Neural crest cell (in vitro differentiated cells): Measurements from ENCODE around the gene COX6B1. TPM values are rescaled to one million over a fixed set of nuclear protein-coding genes. Genes with fewer than 3 reads are reported as not detected.

ENCODE experiments used
- DNase-seq: peaks from one replicate; pipeline ENCODE4 v3.0.0; 2021; ENCODE audit warnings: low read depth, mixed read lengths, low spot score
- H3K27ac Mint-ChIP-seq: one replicate; pipeline ENCODE4 v1.8.0; 2021; ENCODE audit warnings: mild to moderate bottlenecking, mixed read lengths; ENCODE audit not compliant: unreplicated experiment
- H3K27me3 Mint-ChIP-seq: 2 replicates; pipeline ENCODE4 v1.8.0; 2021; ENCODE audit warnings: low read depth, mild to moderate bottlenecking, mixed read lengths
- H3K36me3 Mint-ChIP-seq: 2 replicates; pipeline ENCODE4 v1.8.0; 2021; ENCODE audit warnings: low read depth, mild to moderate bottlenecking, mixed read lengths
- H3K4me1 Mint-ChIP-seq: 2 replicates; pipeline ENCODE4 v1.8.0; 2021; ENCODE audit warnings: mixed read lengths
- H3K4me3 Mint-ChIP-seq: one replicate; pipeline ENCODE4 v1.8.0; 2021; ENCODE audit warnings: mild to moderate bottlenecking, mixed read lengths
- H3K9me3 Mint-ChIP-seq: 2 replicates; pipeline ENCODE4 v1.8.0; 2021; ENCODE audit warnings: mixed read lengths
- total RNA-seq: library from RNA; stranded (reverse); gene quantifications from 2 replicates; pipeline ENCODE4 v1.2.1, GENCODE V29; 2021
- TF ChIP-seq, protein P1 (sequence below): fragments of 200-600 bp; sonication (generic); conservative IDR thresholded peaks from 2 replicates; pipeline ENCODE4 v1.5.0; 2021; ENCODE audit warnings: antibody characterized with exemption, mild to moderate bottlenecking

COX6B1 gene
- total RNA-seq, 1 donor from 2014 or later, result 339 TPM

DNA sequence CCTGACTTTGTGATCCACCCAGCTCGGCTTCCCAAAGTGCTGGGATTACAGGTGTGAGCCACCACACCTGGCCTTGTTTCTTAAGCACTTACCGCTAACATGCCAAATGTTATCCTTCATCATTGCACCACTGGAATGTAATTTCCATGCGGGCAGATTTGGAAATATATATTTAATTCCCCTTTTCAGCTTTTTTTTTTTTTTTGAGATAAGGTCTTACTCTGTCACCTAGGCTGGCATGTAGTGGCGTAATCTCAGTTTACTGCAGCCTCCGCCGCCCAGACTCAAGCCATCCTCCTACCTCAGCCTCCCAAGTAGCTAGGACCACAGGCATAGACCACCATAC is 13.8 kb downstream of the COX6B1 start:
- no peak for DNase-seq
- Mint-ChIP-seq H3K27me3 (no peaks in the 10 kb centered on the region), H3K27ac (no peak overlapping the region), H3K4me1 (no peaks in the 10 kb centered on the region), H3K4me3 (no peak overlapping the region), H3K9me3 (no peaks in the 10 kb centered on the region), H3K36me3 (peaks cover 11% of the 10 kb centered on the region)
- TF ChIP-seq, protein P1, sequence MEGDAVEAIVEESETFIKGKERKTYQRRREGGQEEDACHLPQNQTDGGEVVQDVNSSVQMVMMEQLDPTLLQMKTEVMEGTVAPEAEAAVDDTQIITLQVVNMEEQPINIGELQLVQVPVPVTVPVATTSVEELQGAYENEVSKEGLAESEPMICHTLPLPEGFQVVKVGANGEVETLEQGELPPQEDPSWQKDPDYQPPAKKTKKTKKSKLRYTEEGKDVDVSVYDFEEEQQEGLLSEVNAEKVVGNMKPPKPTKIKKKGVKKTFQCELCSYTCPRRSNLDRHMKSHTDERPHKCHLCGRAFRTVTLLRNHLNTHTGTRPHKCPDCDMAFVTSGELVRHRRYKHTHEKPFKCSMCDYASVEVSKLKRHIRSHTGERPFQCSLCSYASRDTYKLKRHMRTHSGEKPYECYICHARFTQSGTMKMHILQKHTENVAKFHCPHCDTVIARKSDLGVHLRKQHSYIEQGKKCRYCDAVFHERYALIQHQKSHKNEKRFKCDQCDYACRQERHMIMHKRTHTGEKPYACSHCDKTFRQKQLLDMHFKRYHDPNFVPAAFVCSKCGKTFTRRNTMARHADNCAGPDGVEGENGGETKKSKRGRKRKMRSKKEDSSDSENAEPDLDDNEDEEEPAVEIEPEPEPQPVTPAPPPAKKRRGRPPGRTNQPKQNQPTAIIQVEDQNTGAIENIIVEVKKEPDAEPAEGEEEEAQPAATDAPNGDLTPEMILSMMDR, result no peak

DNA sequence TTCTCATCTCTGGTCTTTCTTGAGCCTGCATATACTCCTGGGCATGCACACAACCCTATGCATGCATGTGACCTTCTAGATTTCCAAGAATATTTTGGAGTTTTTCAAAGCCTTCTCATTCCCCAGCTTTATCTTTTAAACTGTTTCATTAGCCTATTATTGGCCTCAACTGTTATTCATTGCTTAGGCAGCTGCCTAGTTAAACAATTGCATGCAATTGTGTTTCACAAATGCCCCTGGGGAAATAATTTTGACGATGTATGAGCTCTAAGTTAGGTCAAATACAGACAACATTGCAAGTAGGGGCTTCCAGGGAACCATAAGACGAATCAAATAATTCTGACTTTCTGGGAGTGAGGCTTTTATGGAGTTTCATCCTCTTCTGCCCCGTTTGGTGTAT is 15.9 kb downstream of the COX6B1 start:
- Mint-ChIP-seq H3K27me3 (peaks cover 2% of the 10 kb centered on the region), H3K4me3 (no peak overlapping the region), H3K36me3 (peaks cover 6% of the 10 kb centered on the region), H3K4me1 (no peaks in the 10 kb centered on the region), H3K9me3 (no peaks in the 10 kb centered on the region), H3K27ac (no peak overlapping the region)
- no peak for DNase-seq
- TF ChIP-seq, protein P1, result no peak

- H3K36me3 Mint-ChIP-seq, result peaks cover 3% of the 10 kb centered on the region
- no peak for DNase-seq
- H3K27me3 Mint-ChIP-seq, result peaks cover 13% of the 10 kb centered on the region
- TF ChIP-seq, protein P1, result no peak
- H3K27ac Mint-ChIP-seq, result no peak overlapping the region
- no peak overlapping the region for H3K4me3 Mint-ChIP-seq
- no peaks in the 10 kb centered on the region for H3K9me3 Mint-ChIP-seq
- no peaks in the 10 kb centered on the region for H3K4me1 Mint-ChIP-seq
Observed at GRCh38 chr19:35665157-35665556, 17.0 kb downstream of the COX6B1 start.

DNA sequence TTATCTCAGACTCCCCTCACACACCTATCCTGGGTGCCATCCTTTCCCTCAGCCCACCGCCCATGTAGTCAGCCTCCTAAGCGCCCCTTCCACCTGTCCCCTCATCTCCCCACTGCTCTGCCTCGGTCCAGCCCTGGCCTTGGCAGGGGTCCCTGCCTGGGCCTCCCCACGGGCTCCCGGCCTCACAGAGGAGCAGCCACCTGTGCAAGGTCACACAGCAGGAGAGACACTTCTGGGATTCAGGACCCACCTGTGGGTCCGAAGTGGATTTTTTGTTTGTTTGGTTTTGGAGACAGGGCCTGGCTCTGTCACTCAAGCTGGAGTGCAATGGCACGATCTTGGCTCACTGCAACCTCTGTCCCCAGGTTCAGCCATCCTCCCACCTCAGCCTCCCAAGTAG is 17.5 kb downstream of the COX6B1 start:
- no peak overlapping the region for H3K27ac Mint-ChIP-seq
- TF ChIP-seq, protein P1, result no peak
- no peaks in the 10 kb centered on the region for H3K4me1 Mint-ChIP-seq
- H3K27me3 Mint-ChIP-seq, result peaks cover 15% of the 10 kb centered on the region
- H3K36me3 Mint-ChIP-seq, result peaks cover 3% of the 10 kb centered on the region
- no peak overlapping the region for H3K4me3 Mint-ChIP-seq
- no peak for DNase-seq
- H3K9me3 Mint-ChIP-seq, result no peaks in the 10 kb centered on the region

GRCh38 chr19:35666251-35666913 is 18.3 kb downstream of the COX6B1 start, which contains the start of gene UPK1A:
UPK1A (plus strand) TSS chr19:35666517; CDS start chr19:35666813, 296 bp downstream.
- TF ChIP-seq, protein P1, result no peak
- H3K4me3 Mint-ChIP-seq, result no peak within 1 kb of the TSS
- H3K9me3 Mint-ChIP-seq, result no peaks in the 10 kb centered on the region
- no peaks in the 10 kb centered on the region for H3K4me1 Mint-ChIP-seq
- DNase-seq, result no peak
- H3K27me3 Mint-ChIP-seq, result peaks cover 19% of the 10 kb centered on the region
- H3K27ac Mint-ChIP-seq, result no peak within 1 kb of the TSS
- peaks cover 3% of the 10 kb centered on the region for H3K36me3 Mint-ChIP-seq
